Epithelial cell of proximal tubule (primary cell): ENCODE measurements around the gene PTTG1IP. TPM values are rescaled to one million over a fixed set of nuclear protein-coding genes. Genes with fewer than 3 reads are reported as not detected.

Experiments
- DNase-seq: peaks from one replicate; pipeline ENCODE4 v3.0.0-alpha.2; 2011; ENCODE audit warnings: low read depth
- H3K4me3 ChIP-seq: 2 replicates; pipeline ENCODE4 v1.5.1; 2011; ENCODE audit warnings: low read depth, mild to moderate bottlenecking, low read length
- total RNA-seq: library from RNA; depleted of rRNA; stranded (reverse); fragments of >200 nt; gene quantifications from 2 replicates; pipeline ENCODE4 v1.2.3, GENCODE V29; 2015
- TF ChIP-seq, protein P1 (sequence below): conservative IDR thresholded peaks from 2 replicates; pipeline ENCODE4 v1.5.1; 2012; ENCODE audit warnings: low read depth, mild to moderate bottlenecking, low read length

PTTG1IP gene
- total RNA-seq, 1 donor from 2014 or later, result 311 TPM

DNA sequence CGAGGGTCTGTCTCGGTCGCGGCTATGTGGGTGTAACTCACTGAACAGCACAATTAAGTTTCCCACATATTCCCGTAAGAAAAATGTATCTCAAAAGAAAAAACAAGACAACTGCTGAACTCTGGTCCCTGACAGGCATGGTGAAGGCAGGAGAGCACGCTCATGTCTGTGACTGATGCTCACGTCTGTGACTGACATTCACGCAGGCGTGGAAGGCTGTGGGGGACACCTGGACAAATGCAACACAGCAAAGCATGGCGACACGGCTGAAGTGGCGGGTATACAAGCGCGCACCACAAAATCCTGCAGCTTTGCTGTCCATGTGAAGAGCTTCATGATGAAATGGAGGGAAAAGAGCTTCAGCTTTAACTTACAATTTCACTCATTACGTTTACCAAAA is 6.0 kb downstream of the PTTG1IP start:
- TF ChIP-seq, protein P1, sequence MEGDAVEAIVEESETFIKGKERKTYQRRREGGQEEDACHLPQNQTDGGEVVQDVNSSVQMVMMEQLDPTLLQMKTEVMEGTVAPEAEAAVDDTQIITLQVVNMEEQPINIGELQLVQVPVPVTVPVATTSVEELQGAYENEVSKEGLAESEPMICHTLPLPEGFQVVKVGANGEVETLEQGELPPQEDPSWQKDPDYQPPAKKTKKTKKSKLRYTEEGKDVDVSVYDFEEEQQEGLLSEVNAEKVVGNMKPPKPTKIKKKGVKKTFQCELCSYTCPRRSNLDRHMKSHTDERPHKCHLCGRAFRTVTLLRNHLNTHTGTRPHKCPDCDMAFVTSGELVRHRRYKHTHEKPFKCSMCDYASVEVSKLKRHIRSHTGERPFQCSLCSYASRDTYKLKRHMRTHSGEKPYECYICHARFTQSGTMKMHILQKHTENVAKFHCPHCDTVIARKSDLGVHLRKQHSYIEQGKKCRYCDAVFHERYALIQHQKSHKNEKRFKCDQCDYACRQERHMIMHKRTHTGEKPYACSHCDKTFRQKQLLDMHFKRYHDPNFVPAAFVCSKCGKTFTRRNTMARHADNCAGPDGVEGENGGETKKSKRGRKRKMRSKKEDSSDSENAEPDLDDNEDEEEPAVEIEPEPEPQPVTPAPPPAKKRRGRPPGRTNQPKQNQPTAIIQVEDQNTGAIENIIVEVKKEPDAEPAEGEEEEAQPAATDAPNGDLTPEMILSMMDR, result no peak
- no peak for DNase-seq
- H3K4me3 ChIP-seq, result no peak overlapping the region

GRCh38 chr21:44866780-44867179 is 6.7 kb downstream of the PTTG1IP start:
- TF ChIP-seq, protein P1, result no peak
- H3K4me3 ChIP-seq, result no peak overlapping the region
- DNase-seq, result no peak

DNA sequence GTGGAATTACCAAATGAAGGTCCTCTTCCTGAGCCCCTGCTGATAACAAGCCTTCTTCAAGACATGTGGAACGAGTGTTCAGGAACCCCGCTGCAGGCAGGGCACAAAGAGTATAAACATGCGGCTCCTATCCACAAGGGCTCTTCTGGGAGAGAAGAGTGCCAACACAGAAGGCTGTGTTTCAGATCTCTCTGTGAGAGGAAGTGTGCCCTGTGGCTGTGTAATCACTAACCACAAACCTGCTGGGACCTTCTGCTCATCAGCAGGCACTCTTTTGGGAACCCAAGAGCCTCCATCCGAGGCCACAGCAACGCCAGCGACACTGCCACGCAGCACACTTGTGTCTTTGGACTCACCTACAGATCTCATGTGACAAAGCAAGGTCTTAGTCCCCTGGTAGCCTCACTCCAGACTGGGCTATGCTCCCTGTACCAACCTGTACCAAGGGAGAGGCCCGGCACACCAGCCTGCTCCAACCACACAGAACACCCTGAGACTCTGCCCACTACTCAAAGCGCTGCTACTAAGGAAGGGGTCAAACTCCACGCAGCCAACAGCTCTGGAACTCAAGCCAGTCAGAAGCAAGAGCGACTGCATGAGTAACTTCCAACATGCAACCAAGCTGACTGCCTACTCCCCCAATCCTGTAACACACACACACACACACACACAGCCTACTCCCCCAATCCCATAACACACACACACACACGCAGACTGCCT is 7.8 kb downstream of the PTTG1IP start:
- DNase-seq, result no peak
- TF ChIP-seq, protein P1, result no peak
- H3K4me3 ChIP-seq, result peak overlapping the region; percentile 10

- no peak overlapping the region for H3K4me3 ChIP-seq
- TF ChIP-seq, protein P1, result no peak
- no peak for DNase-seq
These were observed 10.4 kb downstream of the PTTG1IP start for GRCh38 chr21:44862869-44863685.

- H3K4me3 ChIP-seq, result no peak overlapping the region
- DNase-seq, result no peak
- TF ChIP-seq, protein P1, result no peak
These were observed 14.7 kb downstream of the PTTG1IP start for GRCh38 chr21:44858791-44859190.

DNA sequence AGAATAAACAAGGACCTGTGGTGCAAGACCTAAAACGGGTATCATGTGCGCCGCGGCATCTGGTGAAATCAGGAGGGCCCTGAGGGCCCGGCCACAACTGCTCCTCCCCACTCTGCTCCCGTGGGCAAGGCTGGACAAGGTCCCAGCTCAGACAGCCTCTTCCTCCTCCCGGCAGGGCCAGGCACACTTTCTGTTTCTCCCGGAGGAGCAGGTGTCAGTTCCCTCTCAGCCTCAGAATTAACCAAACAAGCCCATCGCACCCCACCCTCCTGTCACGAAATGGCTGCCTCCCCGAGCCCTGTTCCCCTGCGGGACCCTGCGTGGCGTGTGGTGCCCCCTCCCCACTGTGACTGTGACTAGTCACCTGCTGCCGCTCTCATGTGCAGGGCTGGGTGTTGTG is 15.2 kb downstream of the PTTG1IP start:
- H3K4me3 ChIP-seq, result no peak overlapping the region
- DNase-seq, result no peak
- TF ChIP-seq, protein P1, result no peak
